ENCODE measurements around the gene RNF25. TPM values are rescaled to one million over a fixed set of nuclear protein-coding genes. Genes with fewer than 3 reads are reported as not detected.

RNF25 gene
- total and polyA plus RNA-seq, 2 of the 4 experiments (the other 2 are of a cell fraction) = 56.5 to 78.1 TPM

DNA sequence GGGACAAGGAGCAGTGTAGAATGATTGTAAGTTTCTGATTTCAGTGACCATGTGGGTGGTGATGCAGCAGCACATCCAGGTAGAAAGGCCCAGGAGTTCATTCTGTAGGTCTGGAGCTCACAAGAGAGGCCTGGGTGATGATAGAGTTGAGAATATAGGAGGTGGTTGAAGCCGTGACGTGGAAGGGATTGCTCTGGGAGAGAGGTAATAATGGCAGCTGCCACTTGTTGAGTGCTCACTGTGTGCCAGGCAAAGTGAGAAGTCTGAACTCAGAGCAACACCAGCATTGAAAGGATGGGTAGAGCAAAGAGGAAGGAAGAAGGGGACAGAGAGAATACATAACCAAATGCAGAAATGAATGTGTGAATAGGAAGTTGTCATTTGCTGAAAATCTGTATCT lies 42.1 kb upstream of the RNF25 start:
- no peak overlapping the region for H2BK15ac ChIP-seq (ENCODE audit: low read depth, low read length)
- dilution Hi-C loops (cut with HindIII; ENCODE audit: low sequenced_read_pairs, unreplicated experiment) = no loop called here

More for the DNA sequence above, 42.1 kb upstream of the RNF25 start:
- Histone ChIP-seq H3K56ac (ENCODE audit: extremely low read depth, insufficient read depth, low read length) (no peak overlapping the region), H2AK9ac (replicated peaks; ENCODE audit: low read depth, low read length, poor library complexity) (no peak overlapping the region), H4K91ac (ENCODE audit: insufficient read depth, low read depth, low read length) (no peak overlapping the region), H2BK5ac (ENCODE audit: low read depth, low read length, poor library complexity, severe bottlenecking) (no peak overlapping the region), H3K27ac (ENCODE audit: insufficient read depth, low read length) (no peak overlapping the region), H4K5ac (ENCODE audit: low read depth, low read length) (no peak overlapping the region), H3K79me1 (ENCODE audit: low read depth in 1 of 2, low read length in 2 of 2) (peaks cover 20 to 51% of the 10 kb centered on the region in 2 experiments; a peak in 3 of 4 replicates), H3K27me3 (ENCODE audit: control insufficient read depth, insufficient read depth, low read length) (no peaks in the 10 kb centered on the region), H3K23ac (ENCODE audit: low read depth, low read length) (no peak overlapping the region), H3K9me3 (ENCODE audit: control insufficient read depth, insufficient read depth, low read length) (no peaks in the 10 kb centered on the region), H4K20me1 (ENCODE audit: insufficient read depth, low read length) (no peaks in the 10 kb centered on the region), H3K4ac (ENCODE audit: low read depth, low read length) (no peak overlapping the region), H3K18ac (ENCODE audit: low read depth, low read length) (no peak overlapping the region), H3K9me1 (ENCODE audit: insufficient read depth, low read length) (peaks cover 7% of the 10 kb centered on the region; the same call in 1 of the 2 replicates), H2AK5ac (ENCODE audit: low read depth, low read length) (no peak overlapping the region), H3K4me3 (ENCODE audit: insufficient read depth, low read depth, low read length) (no peak overlapping the region), H3K14ac (replicated peaks; ENCODE audit: low read depth, low read length) (no peak overlapping the region), H2BK20ac (ENCODE audit: low read depth, low read length) (no peak overlapping the region), H3K4me1 (ENCODE audit: control insufficient read depth, insufficient read depth, low read length) (peaks cover 9% of the 10 kb centered on the region), H2BK120ac (ENCODE audit: low read depth, low read length) (no peak overlapping the region), H3K4me2 (ENCODE audit: low read depth, low read length) (no peak overlapping the region), H3K9ac (ENCODE audit: low read depth, low read length) (no peak overlapping the region), H2AFZ (replicated peaks; ENCODE audit: low read length, poor library complexity) (no peak overlapping the region), H3K36me3 (ENCODE audit: control insufficient read depth, insufficient read depth, low read length) (no peaks in the 10 kb centered on the region), H4K8ac (ENCODE audit: low read depth in 2 of 2, low read length in 2 of 2) (no peak overlapping the region)
- ChIA-PET CTCF (interaction anchor here (1.0 kb wide), 1 partner anchor 133 kb away, joined by 4 read pairs; no protein-coding TSS in a partner anchor), POLR2A (ENCODE audit: unreplicated experiment) (no interaction called here)
- TF ChIP-seq, protein P1, sequence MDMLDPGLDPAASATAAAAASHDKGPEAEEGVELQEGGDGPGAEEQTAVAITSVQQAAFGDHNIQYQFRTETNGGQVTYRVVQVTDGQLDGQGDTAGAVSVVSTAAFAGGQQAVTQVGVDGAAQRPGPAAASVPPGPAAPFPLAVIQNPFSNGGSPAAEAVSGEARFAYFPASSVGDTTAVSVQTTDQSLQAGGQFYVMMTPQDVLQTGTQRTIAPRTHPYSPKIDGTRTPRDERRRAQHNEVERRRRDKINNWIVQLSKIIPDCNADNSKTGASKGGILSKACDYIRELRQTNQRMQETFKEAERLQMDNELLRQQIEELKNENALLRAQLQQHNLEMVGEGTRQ (IDR thresholded peaks at IDR 0.05; ENCODE audit: low read depth, low read length) = no peak
- TF ChIP-seq RFX5 (IDR thresholded peaks at IDR 0.05; ENCODE audit: low read depth, low read length) (no peak), MXI1 (IDR thresholded peaks at IDR 0.05; ENCODE audit: borderline replicate concordance, low read depth, low read length) (no peak)
- 100% methylated on average over 2 of the region's 2 CpGs; no CpG with 5 or more reads in 1 of the 2 experiments for WGBS, 2 experiments (ENCODE audit: extremely low coverage in 2 of 2, insufficient read length in 1 of 2)
- ATAC-seq (ENCODE audit: low read depth) (no peak), DNase-seq (no peak)
- BruUV-seq (replicated peaks) = no TSS peak
- intact Hi-C loops (cut with micrococcal nuclease) (no loop called here), in situ Hi-C loops (cut with MboI; ENCODE audit: low sequenced_read_pairs) (no loop called here)
